Fibroblast of villous mesenchyme (primary cell): ENCODE data around the gene DSG3. TPM values are rescaled to one million over a fixed set of nuclear protein-coding genes. Genes with fewer than 3 reads are reported as not detected.

Source experiments
- DNase-seq: peaks from one replicate; pipeline ENCODE4 v3.0.0-alpha.2; 2010; ENCODE audit warnings: low read depth
- H3K4me3 ChIP-seq: 2 replicates; pipeline ENCODE4 v1.5.1; 2011; ENCODE audit warnings: low read depth, mild to moderate bottlenecking, low read length
- CTCF ChIP-seq: IDR thresholded peaks from 2 replicates; pipeline ENCODE4 v1.5.1; 2012; ENCODE audit warnings: low read depth, mild to moderate bottlenecking, low read length; ENCODE audit not compliant: insufficient read depth
- total RNA-seq: library from RNA; depleted of rRNA; stranded (reverse); fragments of >200 nt; gene quantifications from 2 replicates; pipeline ENCODE4 v1.2.3, GENCODE V29; 2012

Gene DSG3
- total RNA-seq, 1 donor: under 0.01 TPM

GRCh38 chr18:31430072-31430471 lies 17.5 kb upstream of the DSG3 start:
- no peak overlapping the region for H3K4me3 ChIP-seq
- TF ChIP-seq CTCF: no peak

GRCh38 chr18:31430554-31430953 lies 17.0 kb upstream of the DSG3 start:
- no peak for DNase-seq
- H3K4me3 ChIP-seq: no peak overlapping the region
- no peak for TF ChIP-seq CTCF

More at GRCh38 chr18:31430072-31430471, 17.5 kb upstream of the DSG3 start:
- no peak for DNase-seq

GRCh38 chr18:31432316-31432715 lies 15.2 kb upstream of the DSG3 start:
- H3K4me3 ChIP-seq: no peak overlapping the region
- no peak for DNase-seq
- TF ChIP-seq CTCF: no peak

- DNase-seq: no peak
- no peak overlapping the region for H3K4me3 ChIP-seq
- no peak for TF ChIP-seq CTCF
Observed at GRCh38 chr18:31436825-31437224, 10.7 kb upstream of the DSG3 start.

GRCh38 chr18:31438402-31438801 lies 9.1 kb upstream of the DSG3 start:
- no peak for TF ChIP-seq CTCF

GRCh38 chr18:31439807-31440325 lies 7.7 kb upstream of the DSG3 start:
- no peak for DNase-seq
- no peak for TF ChIP-seq CTCF
- no peak overlapping the region for H3K4me3 ChIP-seq

More at GRCh38 chr18:31438402-31438801, 9.1 kb upstream of the DSG3 start:
- no peak for DNase-seq
- no peak overlapping the region for H3K4me3 ChIP-seq

GRCh38 chr18:31440787-31441186 lies 6.8 kb upstream of the DSG3 start:
- no peak for TF ChIP-seq CTCF
- H3K4me3 ChIP-seq: no peak overlapping the region
- DNase-seq: no peak
